ENCODE data around the gene MYBPH. TPM values are rescaled to one million over a fixed set of nuclear protein-coding genes. Genes with fewer than 3 reads are reported as not detected.

MYBPH gene
- total RNA-seq, 1 donor from 2014 or later: not detected

GRCh38 chr1:203196371-203196770 is 20.7 kb upstream of the MYBPH start:
- H3K4me1 Mint-ChIP-seq (ENCODE audit: low read depth): no peaks in the 10 kb centered on the region
- DNase-seq (ENCODE audit: low spot score, unreplicated experiment): no peak
- H3K36me3 Mint-ChIP-seq (ENCODE audit: insufficient read depth): no peaks in the 10 kb centered on the region
- H3K4me3 Mint-ChIP-seq (ENCODE audit: low read depth): no peak overlapping the region
- TF ChIP-seq CTCF (IDR thresholded peaks at IDR 0.05; ENCODE audit: unreplicated experiment): no peak
- no peaks in the 10 kb centered on the region for H3K9me3 Mint-ChIP-seq (ENCODE audit: low read depth)
- H3K27ac Mint-ChIP-seq: no peak overlapping the region
- H3K27me3 Mint-ChIP-seq: peaks cover 69% of the 10 kb centered on the region

GRCh38 chr1:203190949-203191348 is 15.3 kb upstream of the MYBPH start:
- no peaks in the 10 kb centered on the region for H3K36me3 Mint-ChIP-seq (ENCODE audit: insufficient read depth)

GRCh38 chr1:203189951-203190352 is 14.3 kb upstream of the MYBPH start:
- no peaks in the 10 kb centered on the region for H3K9me3 Mint-ChIP-seq (ENCODE audit: low read depth)
- H3K36me3 Mint-ChIP-seq (ENCODE audit: insufficient read depth): no peaks in the 10 kb centered on the region
- no peak overlapping the region for H3K27ac Mint-ChIP-seq
- no peak for DNase-seq (ENCODE audit: low spot score, unreplicated experiment)
- no peak for TF ChIP-seq CTCF (IDR thresholded peaks at IDR 0.05; ENCODE audit: unreplicated experiment)
- H3K4me1 Mint-ChIP-seq (ENCODE audit: low read depth): peaks cover 2% of the 10 kb centered on the region
- no peak overlapping the region for H3K4me3 Mint-ChIP-seq (ENCODE audit: low read depth)
- peaks cover 81% of the 10 kb centered on the region for H3K27me3 Mint-ChIP-seq

More at GRCh38 chr1:203190949-203191348, 15.3 kb upstream of the MYBPH start:
- no peak for TF ChIP-seq CTCF (IDR thresholded peaks at IDR 0.05; ENCODE audit: unreplicated experiment)
- peaks cover 2% of the 10 kb centered on the region for H3K4me1 Mint-ChIP-seq (ENCODE audit: low read depth)
- H3K9me3 Mint-ChIP-seq (ENCODE audit: low read depth): no peaks in the 10 kb centered on the region
- H3K27ac Mint-ChIP-seq: no peak overlapping the region
- DNase-seq (ENCODE audit: low spot score, unreplicated experiment): no peak
- H3K4me3 Mint-ChIP-seq (ENCODE audit: low read depth): no peak overlapping the region
- peaks cover 80% of the 10 kb centered on the region for H3K27me3 Mint-ChIP-seq

- H3K27ac Mint-ChIP-seq: no peak overlapping the region
- no peak for TF ChIP-seq CTCF (IDR thresholded peaks at IDR 0.05; ENCODE audit: unreplicated experiment)
- DNase-seq (ENCODE audit: low spot score, unreplicated experiment): no peak
- H3K36me3 Mint-ChIP-seq (ENCODE audit: insufficient read depth): no peaks in the 10 kb centered on the region
- no peak overlapping the region for H3K4me3 Mint-ChIP-seq (ENCODE audit: low read depth)
- H3K27me3 Mint-ChIP-seq: peaks cover 88% of the 10 kb centered on the region
- H3K9me3 Mint-ChIP-seq (ENCODE audit: low read depth): no peaks in the 10 kb centered on the region
- H3K4me1 Mint-ChIP-seq (ENCODE audit: low read depth): peaks cover 2% of the 10 kb centered on the region
Observed at GRCh38 chr1:203188686-203189232, 13.1 kb upstream of the MYBPH start.

- H3K27ac Mint-ChIP-seq: no peak overlapping the region
- no peak overlapping the region for H3K4me3 Mint-ChIP-seq (ENCODE audit: low read depth)
- peaks cover 2% of the 10 kb centered on the region for H3K4me1 Mint-ChIP-seq (ENCODE audit: low read depth)
- no peak for DNase-seq (ENCODE audit: low spot score, unreplicated experiment)
- H3K36me3 Mint-ChIP-seq (ENCODE audit: insufficient read depth): no peaks in the 10 kb centered on the region
- no peak for TF ChIP-seq CTCF (IDR thresholded peaks at IDR 0.05; ENCODE audit: unreplicated experiment)
- no peaks in the 10 kb centered on the region for H3K9me3 Mint-ChIP-seq (ENCODE audit: low read depth)
- H3K27me3 Mint-ChIP-seq: peaks cover 98% of the 10 kb centered on the region
Observed at GRCh38 chr1:203187689-203188264, 12.2 kb upstream of the MYBPH start.
